ENCODE data around the gene PEX11A.

The PEX11A gene

GRCh38 chr15:89674526-89674925, 16.0 kb downstream of the PEX11A start:
- DNase-seq, result no peak

DNA sequence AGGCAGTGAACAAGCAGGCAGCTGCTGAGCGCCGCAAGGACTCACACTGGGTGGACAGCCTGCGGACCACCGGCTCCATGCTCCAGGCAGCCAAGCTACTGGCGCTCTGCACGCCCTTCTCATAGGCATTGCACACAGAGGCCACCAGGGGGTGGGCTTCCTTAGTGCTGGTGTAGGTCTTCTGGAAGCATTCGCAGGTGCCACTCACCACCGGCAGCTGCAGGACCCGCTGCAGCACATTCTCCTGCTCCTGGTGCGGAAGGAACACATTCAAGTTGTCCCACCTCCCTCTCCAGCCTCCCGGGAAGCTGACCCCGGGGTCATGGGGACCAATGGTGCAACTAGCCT, 17.4 kb downstream of the PEX11A start:
- no peak for DNase-seq

DNA sequence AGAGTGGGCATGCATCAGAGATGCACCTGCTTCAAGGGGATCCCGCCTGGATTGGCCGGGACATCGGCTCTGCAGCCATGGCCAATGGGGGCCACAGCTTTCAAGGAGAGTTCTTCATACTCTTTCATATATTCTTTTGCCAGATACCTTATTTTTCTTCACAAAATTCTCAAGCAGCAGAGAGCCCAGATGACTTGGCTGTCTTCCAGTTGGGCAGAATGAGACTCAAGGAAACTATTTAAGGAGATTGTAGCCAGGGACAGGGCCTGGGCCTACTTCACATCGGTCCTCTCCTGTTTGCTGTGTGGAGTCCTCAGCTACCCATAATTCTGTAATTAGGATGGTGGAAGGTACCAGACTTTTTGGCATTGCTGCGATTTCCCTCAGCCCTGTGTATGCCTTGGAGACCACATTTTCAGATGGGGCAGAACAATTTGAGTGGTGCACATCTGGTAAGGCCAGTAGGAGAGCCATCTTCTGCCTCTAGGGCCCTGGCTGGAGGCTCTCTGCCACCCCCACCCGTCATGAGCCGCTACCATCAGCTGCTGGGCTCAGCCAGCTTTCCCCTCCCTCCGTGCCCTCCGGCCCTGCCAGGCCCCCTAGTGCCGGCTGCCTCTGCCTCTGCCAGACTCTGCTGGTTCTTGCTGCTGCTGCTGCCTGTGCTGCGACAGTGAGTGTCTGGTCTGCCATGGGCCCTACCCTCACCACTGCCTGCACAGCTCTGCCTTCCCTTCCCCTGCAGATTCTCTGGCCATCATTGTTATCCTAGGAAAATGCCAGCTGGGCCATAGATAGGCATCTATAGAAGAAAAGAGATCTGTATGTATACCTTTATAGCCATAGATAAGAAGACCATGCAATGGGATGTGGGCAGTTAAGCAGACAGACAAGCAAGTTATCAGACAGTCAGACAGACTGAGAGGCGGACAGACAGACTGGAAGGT, 18.1 kb downstream of the PEX11A start:
- no peak for DNase-seq

GRCh38 chr15:89671687-89672086, 18.9 kb downstream of the PEX11A start:
- no peak for DNase-seq

DNA sequence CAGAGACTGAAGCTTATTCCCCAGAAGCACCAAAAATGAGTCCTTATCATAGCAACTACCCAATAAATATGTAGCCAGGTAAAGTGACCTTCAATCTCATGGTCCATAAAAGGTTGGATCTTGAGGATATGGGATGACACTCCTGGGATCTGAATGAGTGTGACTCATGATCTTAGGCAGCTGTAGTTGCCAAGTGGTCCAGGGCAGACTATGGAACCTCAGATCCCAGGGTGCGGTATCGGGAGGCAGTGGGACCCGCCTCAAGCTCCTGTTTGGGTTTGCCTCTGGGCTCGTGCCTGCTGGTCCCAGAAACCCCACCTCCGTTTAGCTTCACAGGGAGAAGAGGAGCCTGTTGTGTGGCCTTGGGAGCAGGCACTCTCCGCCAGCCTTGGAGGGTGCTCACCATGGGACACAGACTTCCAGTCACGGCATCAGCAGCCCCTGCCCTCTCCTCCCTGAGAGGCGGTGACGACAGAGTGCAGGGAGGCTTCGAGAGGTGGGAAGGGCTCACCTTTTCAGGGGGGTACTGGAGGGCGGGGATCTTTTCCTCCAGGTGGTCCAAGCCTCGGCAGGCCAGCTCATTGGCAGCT, 19.5 kb downstream of the PEX11A start:
- no peak for DNase-seq

DNA sequence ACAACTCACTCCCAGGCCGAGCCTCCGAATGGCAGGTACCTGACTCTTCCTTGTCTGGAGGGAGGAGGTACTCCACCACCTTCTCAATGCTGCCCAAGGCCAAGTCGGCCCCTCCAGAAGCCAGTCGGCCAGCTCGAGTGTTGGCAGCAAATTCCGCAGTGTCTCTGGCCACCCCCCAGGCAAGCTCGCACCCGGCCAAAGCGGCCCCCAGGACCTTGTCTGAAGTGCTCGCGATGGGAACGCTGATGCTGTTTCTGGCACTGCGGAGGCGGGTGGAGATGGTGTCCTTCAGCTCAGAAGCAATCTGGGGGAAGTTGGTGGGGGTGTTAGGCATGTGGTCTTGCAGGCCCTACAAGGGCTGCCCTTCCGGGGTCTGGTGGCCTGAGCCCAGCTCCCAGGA, 20.6 kb downstream of the PEX11A start:
- no peak for DNase-seq

DNA sequence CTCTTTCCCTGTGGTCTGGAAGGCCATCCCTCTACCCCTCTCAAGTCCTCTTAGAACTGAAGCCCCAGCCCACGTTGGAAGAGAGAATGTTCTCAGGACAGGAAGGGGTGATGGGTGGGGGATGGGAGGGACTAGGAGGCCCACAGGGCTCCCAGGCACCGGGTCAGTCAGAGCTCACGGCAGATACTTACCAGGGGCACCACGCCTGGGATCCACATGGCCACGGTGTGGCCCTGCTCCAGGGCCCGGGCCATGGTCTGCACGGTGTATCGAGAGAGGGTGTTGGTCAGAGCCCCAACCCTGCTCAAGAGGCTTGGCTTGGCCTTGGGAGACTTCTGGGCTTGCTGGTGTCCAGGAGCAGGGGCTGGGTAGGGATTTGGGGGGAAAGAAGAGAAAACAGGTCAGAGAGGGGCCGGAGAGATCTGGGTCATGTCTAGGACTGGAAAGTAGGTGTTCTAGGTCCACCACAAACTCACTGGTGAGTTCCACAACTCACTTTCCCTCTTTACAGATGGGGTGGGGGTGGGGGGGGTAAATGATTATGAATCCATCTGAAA, 21.2 kb downstream of the PEX11A start:
- no peak for DNase-seq

DNA sequence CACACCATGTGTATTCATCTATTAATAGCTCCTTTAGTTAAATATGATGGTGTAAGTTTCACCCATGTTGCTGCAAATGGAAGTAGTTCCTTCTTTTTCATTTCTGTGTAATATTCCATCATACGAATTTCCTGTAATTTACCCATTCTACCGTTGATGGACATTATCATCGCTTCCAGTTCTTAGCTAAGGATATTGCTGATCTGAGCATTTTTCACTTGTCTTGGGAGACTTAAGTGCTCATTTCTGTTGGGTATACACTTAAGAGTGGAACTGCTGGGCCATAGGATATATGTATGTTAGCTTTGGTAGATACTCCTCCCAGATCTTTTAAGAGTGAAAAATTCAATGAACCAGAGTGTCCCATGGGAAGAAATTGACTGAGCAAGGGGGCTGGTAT, 22.4 kb downstream of the PEX11A start:
- no peak for DNase-seq

DNA sequence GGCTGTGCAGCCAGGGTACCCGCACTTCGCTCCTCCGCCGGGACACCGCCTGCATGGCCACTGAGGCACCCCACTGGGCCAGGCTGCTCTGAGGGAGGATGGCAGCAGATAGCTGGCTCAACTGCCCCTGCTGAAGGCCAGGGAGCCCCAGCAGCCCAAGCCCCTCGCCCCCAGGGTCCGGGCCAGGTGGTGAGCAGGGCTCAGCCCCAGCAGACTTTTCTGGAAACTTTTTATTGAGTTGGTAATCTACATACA, 22.9 kb downstream of the PEX11A start:
- no peak for DNase-seq

DNA sequence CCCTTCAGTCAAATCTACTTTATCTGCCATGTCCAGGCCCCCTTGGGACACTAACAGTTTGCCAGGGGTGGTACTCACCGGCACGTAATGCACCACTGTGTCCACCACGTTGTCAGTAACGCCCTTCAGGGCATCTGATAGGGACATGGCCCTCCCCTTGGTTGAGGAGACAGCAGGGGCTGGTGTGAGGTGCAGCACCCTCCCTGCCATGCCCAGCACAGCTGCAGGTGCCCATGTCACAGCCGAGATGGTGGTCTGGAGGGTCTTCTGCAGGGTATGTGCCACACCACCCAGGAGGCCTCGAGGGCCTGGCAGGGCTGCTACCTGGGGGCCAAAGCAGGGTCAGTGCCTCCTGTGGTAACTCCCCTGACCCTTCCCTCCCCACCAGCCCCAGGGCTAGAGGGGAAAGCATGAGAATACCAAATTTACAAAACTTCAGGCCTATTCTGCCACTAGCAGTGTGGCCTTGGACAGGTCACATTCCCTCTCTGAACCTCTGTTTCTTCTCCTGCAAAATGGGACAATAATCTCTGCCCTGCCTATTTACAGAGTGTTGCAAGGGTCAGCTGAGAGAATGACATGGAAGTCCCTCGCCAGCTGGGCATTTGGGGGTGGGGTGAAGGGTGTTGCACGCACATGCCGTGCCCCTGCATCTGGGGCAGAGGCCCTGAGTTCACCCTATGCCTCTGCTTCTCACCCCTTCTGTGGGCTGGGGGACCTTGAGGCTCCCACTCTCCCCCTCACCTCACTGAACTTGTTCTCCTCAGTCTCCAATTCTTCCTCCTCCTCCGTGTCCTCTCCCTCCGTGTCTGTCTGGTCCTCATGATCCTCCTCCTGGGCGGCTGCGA, 23.5 kb downstream of the PEX11A start:
- DNase-seq, result no peak

GRCh38 chr15:89666184-89666857, 24.2 kb downstream of the PEX11A start:
- DNase-seq, result no peak

DNA sequence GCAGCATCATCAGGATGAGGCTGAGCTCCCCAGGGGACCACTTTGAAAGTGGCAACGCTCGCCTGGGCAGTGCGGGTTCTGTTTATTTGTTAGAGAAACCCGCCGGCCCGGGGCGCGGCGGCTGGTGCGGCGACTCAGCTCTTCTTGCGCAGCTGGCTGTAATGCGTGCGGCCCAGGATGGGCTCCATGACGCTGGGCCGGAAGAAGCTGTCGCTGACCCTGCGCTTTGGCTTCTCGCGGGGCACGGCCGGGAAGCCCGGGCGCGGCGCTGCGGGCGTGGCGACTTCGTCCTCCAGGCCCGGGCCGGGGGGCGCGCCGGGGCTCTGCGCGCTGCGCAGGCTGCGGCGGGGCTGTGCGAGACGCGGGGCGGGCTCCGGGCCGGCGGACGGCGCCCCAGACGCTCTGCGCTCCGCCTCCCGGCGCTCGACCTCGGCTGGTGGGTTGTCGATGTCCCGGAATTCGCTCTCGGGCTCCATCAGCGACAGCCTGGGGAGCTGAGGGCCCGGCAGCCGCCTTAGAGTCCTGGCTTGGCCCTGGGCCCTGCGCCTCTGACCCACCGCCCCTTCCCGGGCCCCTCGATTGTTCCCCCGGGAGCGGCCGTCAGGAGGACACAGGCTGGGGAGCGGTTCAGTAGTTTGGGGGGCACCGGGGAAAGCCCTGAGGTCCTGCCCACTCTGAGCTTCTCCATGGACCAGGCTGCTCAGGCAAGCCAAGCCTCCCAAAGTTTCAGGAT, 24.9 kb downstream of the PEX11A start:
- DNase-seq, result no peak

DNA sequence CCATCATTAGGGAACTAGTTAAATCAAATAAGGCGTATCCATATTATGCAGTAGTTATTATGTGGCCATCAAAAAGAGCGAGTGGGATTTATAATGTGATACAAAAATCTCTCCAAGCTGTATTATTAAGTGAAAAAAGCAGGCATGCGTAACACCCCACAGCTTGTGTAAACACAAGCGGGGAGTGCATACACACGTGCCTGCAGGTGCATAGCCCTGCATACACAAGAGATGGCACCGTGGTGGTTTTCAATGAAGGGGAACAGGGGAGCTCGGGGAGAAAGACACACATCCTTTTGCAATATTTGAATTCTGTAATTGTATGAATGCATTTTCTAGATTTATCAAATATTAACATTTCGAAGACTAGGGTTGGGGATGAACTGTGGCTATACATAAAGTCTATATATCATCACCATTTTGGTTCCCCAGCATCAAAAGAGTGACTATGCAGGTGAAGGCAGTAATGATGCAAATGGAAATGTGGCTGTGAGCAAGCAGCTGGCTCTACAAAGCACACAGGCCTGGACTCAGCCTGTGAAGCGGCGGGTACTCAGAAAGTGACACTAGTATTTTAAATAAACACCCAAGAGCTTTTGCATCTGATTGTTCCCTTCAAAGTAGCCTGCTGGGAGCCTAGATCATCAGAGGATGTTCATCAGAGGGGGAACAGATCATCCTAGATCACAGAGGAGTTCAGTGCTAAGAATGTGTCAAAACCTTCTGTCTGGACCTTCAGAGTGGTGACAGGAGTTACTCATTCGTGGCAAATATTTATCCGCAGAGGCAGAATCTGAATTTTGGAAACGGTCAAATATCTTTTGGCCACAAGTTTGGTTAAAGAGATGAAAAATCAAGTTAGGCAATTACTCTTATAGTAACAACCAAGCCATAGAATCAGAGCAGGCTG, 25.9 kb downstream of the PEX11A start:
- DNase-seq, result no peak

- DNase-seq, result no peak
Measured at GRCh38 chr15:89662893-89663626, 27.5 kb downstream of the PEX11A start.

DNA sequence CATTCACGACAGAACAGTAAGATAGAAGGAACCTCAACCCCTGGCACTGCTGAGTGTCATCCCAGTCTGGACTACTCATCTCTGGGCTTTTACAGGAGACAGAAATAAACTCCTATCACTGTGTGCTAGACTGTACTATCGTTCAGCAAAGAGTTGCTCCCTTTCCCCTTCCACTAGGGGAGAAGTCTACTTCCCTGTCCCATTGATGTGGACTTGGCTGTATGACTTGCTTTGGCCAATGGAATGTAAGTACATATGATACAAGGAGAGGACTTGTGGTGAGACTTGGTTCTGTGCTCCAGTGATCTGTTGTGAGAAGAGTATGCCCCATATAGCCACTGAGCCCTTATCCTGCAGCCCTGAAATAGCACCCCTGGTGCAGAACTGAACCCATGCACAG, 30.0 kb downstream of the PEX11A start:
- no peak for DNase-seq

DNA sequence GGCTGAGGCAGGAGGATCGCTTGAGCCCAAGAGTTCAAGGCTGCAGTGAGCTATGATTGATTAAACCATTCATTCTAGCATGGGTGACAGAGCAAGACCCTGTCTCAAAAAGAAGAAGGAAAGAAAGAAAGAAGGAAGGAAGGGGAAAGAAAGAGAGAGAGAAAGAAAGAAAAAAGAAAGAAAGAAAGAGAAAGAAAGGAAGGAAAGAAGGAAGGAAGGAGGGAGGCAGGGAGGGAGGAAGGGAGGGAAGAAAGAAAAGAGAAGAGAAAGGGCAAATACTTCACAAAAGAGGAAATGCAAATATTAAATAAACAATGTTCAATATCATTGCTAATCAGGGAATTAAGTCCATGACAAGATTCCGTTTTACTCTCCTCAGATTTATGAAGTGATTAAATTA, 31.3 kb downstream of the PEX11A start:
- DNase-seq, result no peak

DNA sequence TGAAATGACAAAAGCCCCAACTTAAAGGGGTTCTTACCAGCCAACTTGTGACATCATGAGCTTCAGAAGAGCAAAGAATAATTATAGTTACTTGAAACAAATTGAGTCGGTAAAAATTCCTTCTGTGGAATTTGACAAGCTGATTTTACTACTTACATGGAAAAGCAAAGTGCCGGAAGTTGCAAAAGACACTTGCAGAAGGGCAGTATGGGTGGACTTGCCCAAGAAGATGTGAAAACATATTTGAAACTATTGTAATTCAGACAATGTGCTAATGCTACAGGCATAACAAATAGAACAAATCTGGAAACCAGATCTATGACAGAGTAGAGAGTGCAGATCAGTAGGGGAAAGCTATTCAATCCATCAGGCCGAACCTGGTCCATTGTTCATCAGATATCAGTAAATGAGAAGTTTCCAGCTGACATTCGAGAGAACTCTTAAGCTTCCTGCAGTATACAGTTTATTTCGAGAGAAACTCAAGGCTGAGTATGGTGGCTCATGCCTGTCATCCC, 32.8 kb downstream of the PEX11A start:
- DNase-seq, result no peak

- DNase-seq, result no peak
Measured at GRCh38 chr15:89656116-89656815, 34.3 kb downstream of the PEX11A start.

Data from activated naive CD4-positive, alpha-beta T cell (primary cell).